IMR-90 (cell line): ENCODE data around the gene MTA2. TPM values are rescaled to one million over a fixed set of nuclear protein-coding genes. Genes with fewer than 3 reads are reported as not detected.
A peak's percentile ranks its signal among the peaks of the same experiment; 100 is the strongest.

Experiments
- ATAC-seq: fragments of 200-7000 bp; cut with Tn5 transposase; 2 replicates; pipeline ENCODE4 v1.9.1; 2020; ENCODE audit warnings: low read depth, mild to moderate bottlenecking, moderate library complexity
- BruUV-seq: library from RNA; stranded (reverse); fragments of 400-500 nt; replicated peaks from 2 replicates; lab custom pipeline; 2021; lab: Mats Ljungman, UMichigan
- CTCF ChIA-PET: fragments of 300-600 bp; formaldehyde crosslinking; extraction: SDS; loops from one replicate; lab custom pipeline; 2021; ENCODE audit warnings: antibody characterized with exemption; lab: Yijun Ruan, JAX
- POLR2A ChIA-PET: fragments of 300-600 bp; sonication (Branson Sonifier 250); formaldehyde crosslinking; loops from one replicate; lab custom pipeline; 2022; ENCODE audit warnings: antibody characterized with exemption; ENCODE audit not compliant: unreplicated experiment; lab: Charles Lee
- DNase-seq: peaks from one replicate; pipeline ENCODE4 v3.0.0; 2013
- H2AFZ ChIP-seq: replicated peaks from 2 replicates; pipeline ENCODE3; 2013; ENCODE audit warnings: low read length, mild to moderate bottlenecking; ENCODE audit not compliant: poor library complexity
- H2AK5ac ChIP-seq: 2 replicates; pipeline ENCODE4 v1.6.1; 2013; ENCODE audit warnings: low read depth, low read length, inconsistent platforms
- H2AK9ac ChIP-seq: replicated peaks from 2 replicates; pipeline ENCODE3; 2013; ENCODE audit warnings: mild to moderate bottlenecking, low read depth, low read length, moderate library complexity; ENCODE audit not compliant: poor library complexity
- H2BK120ac ChIP-seq: 2 replicates; pipeline ENCODE4 v1.6.1; 2013; ENCODE audit warnings: low read depth, low read length, inconsistent platforms
- H2BK15ac ChIP-seq: 3 replicates; pipeline ENCODE4 v1.6.1; 2013; ENCODE audit warnings: low read depth, low read length, inconsistent platforms
- H2BK20ac ChIP-seq: 2 replicates; pipeline ENCODE4 v1.6.1; 2013; ENCODE audit warnings: low read depth, mild to moderate bottlenecking, inconsistent platforms, low read length, moderate library complexity
- H2BK5ac ChIP-seq: 2 replicates; pipeline ENCODE4 v1.6.1; 2013; ENCODE audit warnings: mild to moderate bottlenecking, low read depth, low read length, inconsistent platforms; ENCODE audit not compliant: poor library complexity, severe bottlenecking
- H3K14ac ChIP-seq: replicated peaks from 2 replicates; pipeline ENCODE4 v1.6.1; 2013; ENCODE audit warnings: low read depth, low read length, inconsistent platforms
- H3K18ac ChIP-seq: 2 replicates; pipeline ENCODE4 v1.6.1; 2013; ENCODE audit warnings: low read depth, low read length, control low read depth
- H3K23ac ChIP-seq: 2 replicates; pipeline ENCODE4 v1.6.1; 2013; ENCODE audit warnings: low read depth, low read length, inconsistent platforms
- H3K27ac ChIP-seq: 2 replicates; pipeline ENCODE4 v1.5.1; 2013; ENCODE audit warnings: mild to moderate bottlenecking, control low read depth, low read length; ENCODE audit not compliant: insufficient read depth
- H3K27me3 ChIP-seq: 2 replicates; pipeline ENCODE4 v1.6.1; 2013; ENCODE audit warnings: low read length; ENCODE audit not compliant: control insufficient read depth, insufficient read depth
- H3K36me3 ChIP-seq: 2 replicates; pipeline ENCODE4 v1.6.1; 2013; ENCODE audit warnings: low read length, mixed read lengths; ENCODE audit not compliant: control insufficient read depth, insufficient read depth
- H3K4ac ChIP-seq: 2 replicates; pipeline ENCODE4 v1.6.1; 2013; ENCODE audit warnings: low read depth, low read length, inconsistent platforms
- H3K4me1 ChIP-seq: 2 replicates; pipeline ENCODE4 v1.6.1; 2013; ENCODE audit warnings: low read length, mixed read lengths; ENCODE audit not compliant: control insufficient read depth, insufficient read depth
- H3K4me2 ChIP-seq: 2 replicates; pipeline ENCODE4 v1.6.1; 2013; ENCODE audit warnings: low read depth, mild to moderate bottlenecking, control low read depth, low read length, moderate library complexity
- H3K4me3 ChIP-seq: 2 replicates; pipeline ENCODE4 v1.5.1; 2013; ENCODE audit warnings: low read depth, mild to moderate bottlenecking, control low read depth, low read length, moderate library complexity; ENCODE audit not compliant: insufficient read depth
- H3K56ac ChIP-seq: 2 replicates; pipeline ENCODE4 v1.6.1; 2013; ENCODE audit warnings: low read length, inconsistent platforms; ENCODE audit not compliant: insufficient read depth; ENCODE audit errors: extremely low read depth
- H3K79me1 ChIP-seq, 2 experiments: 2 replicates each; pipeline ENCODE4 v1.6.1; 2013; ENCODE audit warnings: low read length in 2 of 2, inconsistent platforms in 1 of 2, low read depth in 1 of 2
- H3K9ac ChIP-seq: 2 replicates; pipeline ENCODE4 v1.6.1; 2013; ENCODE audit warnings: low read depth, low read length, control low read depth
- H3K9me1 ChIP-seq: 2 replicates; pipeline ENCODE4 v1.6.1; 2013; ENCODE audit warnings: low read length, inconsistent platforms; ENCODE audit not compliant: insufficient read depth
- H3K9me3 ChIP-seq: 2 replicates; pipeline ENCODE4 v1.6.1; 2013; ENCODE audit warnings: low read length; ENCODE audit not compliant: control insufficient read depth, insufficient read depth
- H4K20me1 ChIP-seq: 2 replicates; pipeline ENCODE4 v1.6.1; 2013; ENCODE audit warnings: low read length, inconsistent platforms; ENCODE audit not compliant: insufficient read depth
- H4K5ac ChIP-seq: 2 replicates; pipeline ENCODE4 v1.6.1; 2013; ENCODE audit warnings: mild to moderate bottlenecking, low read depth, low read length, control low read depth
- H4K8ac ChIP-seq, 2 experiments: 2 replicates each; pipeline ENCODE4 v1.6.1; 2013; ENCODE audit warnings: low read depth in 2 of 2, low read length in 2 of 2, control low read depth in 1 of 2, inconsistent platforms in 1 of 2
- H4K91ac ChIP-seq: 2 replicates; pipeline ENCODE4 v1.6.1; 2013; ENCODE audit warnings: low read depth, low read length, inconsistent platforms; ENCODE audit not compliant: insufficient read depth
- BHLHE40 ChIP-seq: fragments of 150-350 bp; IDR thresholded peaks from 2 replicates; pipeline ENCODE4 v1.6.1; 2016; ENCODE audit warnings: mild to moderate bottlenecking, low read depth, low read length
- CEBPB ChIP-seq: IDR thresholded peaks from 2 replicates; pipeline ENCODE4 v1.6.1; 2012; ENCODE audit warnings: low read depth, low read length, improper control_type of control experiment
- CTCF ChIP-seq: conservative IDR thresholded peaks from 2 replicates; pipeline ENCODE4 v1.5.1; 2012; ENCODE audit warnings: mild to moderate bottlenecking, low read depth, low read length, improper control_type of control experiment
- ELK1 ChIP-seq: fragments of 150-350 bp; IDR thresholded peaks from 2 replicates; pipeline ENCODE4 v1.6.1; 2016; ENCODE audit warnings: low read depth, mild to moderate bottlenecking, low read length, moderate library complexity, borderline replicate concordance
- MXI1 ChIP-seq: IDR thresholded peaks from 2 replicates; pipeline ENCODE4 v1.6.1; 2012; ENCODE audit warnings: low read depth, mild to moderate bottlenecking, low read length, moderate library complexity, borderline replicate concordance
- NFE2L2 ChIP-seq: fragments of 150-350 bp; IDR thresholded peaks from 2 replicates; pipeline ENCODE4 v1.6.1; 2016; ENCODE audit warnings: low read depth, mild to moderate bottlenecking, low read length
- POLR2A ChIP-seq: IDR thresholded peaks from 2 replicates; pipeline ENCODE4 v1.6.1; 2012; ENCODE audit warnings: mild to moderate bottlenecking, low read depth, low read length
- RAD21 ChIP-seq: IDR thresholded peaks from 2 replicates; pipeline ENCODE4 v1.6.1; 2012; ENCODE audit warnings: low read length, improper control_type of control experiment
- RFX5 ChIP-seq: IDR thresholded peaks from 2 replicates; pipeline ENCODE4 v1.8.0; 2012; ENCODE audit warnings: low read depth, mild to moderate bottlenecking, low read length, moderate library complexity
- WGBS, 2 experiments: methylation state at CpG; one replicate each; pipeline versions ENCODE4 v1.1.5 to v1.1.7; 2013; ENCODE audit warnings: missing lambda C conversion rate in 2 of 2; ENCODE audit not compliant: insufficient read length in 1 of 2; ENCODE audit errors: extremely low coverage in 2 of 2; 5-methylcytosine and 5-hydroxymethylcytosine counted together
- dilution Hi-C: fragments of 300-500 bp; cut with HindIII; formaldehyde crosslinking; loops from one replicate; pipeline ENCODE4 v1.14.3; 2018; ENCODE audit warnings: low sequenced_read_pairs; ENCODE audit not compliant: unreplicated experiment
- in situ Hi-C: fragments of 300-500 bp; cut with MboI; formaldehyde crosslinking; loops from 3 replicates; pipeline ENCODE4 v1.14.3; 2019; ENCODE audit warnings: low sequenced_read_pairs, inconsistent platforms, mixed read lengths
- intact Hi-C: fragments of 100-400 bp; cut with micrococcal nuclease; formaldehyde crosslinking; loops from 2 replicates; pipeline ENCODE4 v1.10.0; 2022
- polyA plus RNA-seq, 3 experiments: library from polyadenylated mRNA; depleted of rRNA; stranded (reverse); fragments of >200 nt; gene quantifications; 2 replicates each; pipeline ENCODE4 v1.2.3, GENCODE V29; 2012; ENCODE audit warnings: low replicate concordance in 1 of 3
- total RNA-seq: library from RNA; depleted of rRNA; stranded (reverse); fragments of >200 nt; gene quantifications from 2 replicates; pipeline ENCODE4 v1.2.3, GENCODE V29; 2012

Gene MTA2
- total and polyA plus RNA-seq, 2 of the 4 experiments (the other 2 are of a cell fraction), result 34.8 to 136 TPM

GRCh38 chr11:62621027-62621566, 19.4 kb upstream of the MTA2 start:
- H3K27ac ChIP-seq, result peak overlapping the region; percentile 96
- peak overlapping the region; percentile 95 for H2AFZ ChIP-seq
- H4K20me1 ChIP-seq, result no peaks in the 10 kb centered on the region
- peak overlapping the region; percentile 71 for H2AK5ac ChIP-seq
- peak overlapping the region; percentile 65 to 74; a peak in 3 of 4 replicates for H4K8ac ChIP-seq
- peak overlapping the region; percentile 84 for H3K14ac ChIP-seq
- peak overlapping the region; percentile 24; the same call in 1 of the 2 replicates for H3K18ac ChIP-seq
- DNase-seq (no peak), ATAC-seq (no peak)
- H3K79me1 ChIP-seq, result peaks cover 21 to 25% of the 10 kb centered on the region in 2 experiments
- peaks cover 7% of the 10 kb centered on the region; the same call in 1 of the 2 replicates for H3K9me1 ChIP-seq
- no CpG with 5 or more reads among the region's 8 CpGs for WGBS, 2 experiments
- H3K4me1 ChIP-seq, result peaks cover 3% of the 10 kb centered on the region
- dilution Hi-C loops (no loop called here), in situ Hi-C loops (no loop called here), intact Hi-C loops (no loop called here)
- TF ChIP-seq CEBPB, result no peak
- no peak for TF ChIP-seq BHLHE40
- no peak for TF ChIP-seq ELK1
- no peak for TF ChIP-seq MXI1
- TF ChIP-seq NFE2L2, result no peak
- TF ChIP-seq RFX5, result no peak
- no peak for TF ChIP-seq CTCF
- no peak for TF ChIP-seq POLR2A
- no peak for TF ChIP-seq RAD21
- no peaks in the 10 kb centered on the region for H3K9me3 ChIP-seq
- H2BK15ac ChIP-seq, result no peak overlapping the region
- peak overlapping the region; percentile 39 for H2BK5ac ChIP-seq
- H2BK120ac ChIP-seq, result no peak overlapping the region
- peak overlapping the region; percentile 22; the same call in 1 of the 2 replicates for H4K91ac ChIP-seq
- peak overlapping the region; percentile 83 for H3K4ac ChIP-seq
- no peaks in the 10 kb centered on the region for H3K27me3 ChIP-seq
- H3K36me3 ChIP-seq, result peaks cover 27% of the 10 kb centered on the region
- H3K56ac ChIP-seq, result peak overlapping the region; percentile 75
- 0 out of 2 replicates have a peak overlapping the region, but pooled peaks have one; percentile 6 for H2BK20ac ChIP-seq
- peak overlapping the region; percentile 80 for H3K23ac ChIP-seq
- H3K9ac ChIP-seq, result peak overlapping the region; percentile 97
- BruUV-seq, result no TSS peak
- H3K4me3 ChIP-seq, result peak overlapping the region; percentile 89
- POLR2A ChIA-PET, result interaction anchor here (0.7 to 1.1 kb wide), 2 partner anchors 30 to 306 kb away, joined by 7 to 15 read pairs; partner anchors contain the start of gene TUT1
- peak overlapping the region; percentile 40 for H4K5ac ChIP-seq
- H3K4me2 ChIP-seq, result peak overlapping the region; percentile 94
- CTCF ChIA-PET, result interaction anchor here (1.3 to 2.1 kb wide), 2 partner anchors 30 to 61 kb away, joined by 4 to 5 read pairs; partner anchors contain the start of gene TUT1
- peak overlapping the region; percentile 59 for H2AK9ac ChIP-seq
